ENCODE data around the gene MEF2C. TPM values are rescaled to one million over a fixed set of nuclear protein-coding genes. Genes with fewer than 3 reads are reported as not detected.

Gene MEF2C
- total RNA-seq, 2 donors from 2014 or later: 0.77 TPM; not detected in 1

- Mint-ChIP-seq H3K4me3 (no peak overlapping the region), H3K27ac (no peak overlapping the region), H3K9me3 (peaks cover 4% of the 10 kb centered on the region), H3K36me3 (ENCODE audit: low read depth) (peaks cover 6% of the 10 kb centered on the region), H3K4me1 (peaks cover 6% of the 10 kb centered on the region), H3K27me3 (peaks cover 65% of the 10 kb centered on the region)
- ATAC-seq (replicated peaks): no peak
Measured at GRCh38 chr5:88682881-88683361, 200.1 kb downstream of the MEF2C start.

DNA sequence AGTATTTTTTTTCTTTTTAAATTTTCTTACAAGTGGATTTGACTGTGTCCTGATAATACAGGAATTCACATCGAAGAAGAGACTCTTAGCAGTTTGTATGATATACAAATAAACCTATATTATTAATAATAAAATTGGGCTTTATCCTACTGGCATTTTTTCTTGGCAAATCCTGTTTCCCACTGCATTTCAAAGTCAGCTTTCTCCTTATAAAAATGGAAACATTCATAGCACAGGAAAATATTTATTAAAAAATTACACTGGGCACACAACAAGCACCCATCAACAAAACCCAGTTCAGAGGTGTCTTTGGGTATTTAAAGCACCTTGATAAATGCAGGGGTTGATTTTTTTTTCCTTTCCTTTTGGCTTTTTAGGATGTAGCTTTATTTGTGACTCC lies 200.9 kb downstream of the MEF2C start:
- H3K36me3 Mint-ChIP-seq (ENCODE audit: low read depth): peaks cover 6% of the 10 kb centered on the region
- peaks cover 66% of the 10 kb centered on the region for H3K27me3 Mint-ChIP-seq
- ATAC-seq (replicated peaks): no peak
- peaks cover 6% of the 10 kb centered on the region for H3K4me1 Mint-ChIP-seq
- H3K4me3 Mint-ChIP-seq: no peak overlapping the region
- peaks cover 4% of the 10 kb centered on the region for H3K9me3 Mint-ChIP-seq
- H3K27ac Mint-ChIP-seq: no peak overlapping the region

- Mint-ChIP-seq H3K4me3 (no peak overlapping the region), H3K27ac (no peak overlapping the region), H3K27me3 (peaks cover 64% of the 10 kb centered on the region), H3K9me3 (peaks cover 7% of the 10 kb centered on the region), H3K4me1 (peaks cover 6% of the 10 kb centered on the region), H3K36me3 (ENCODE audit: low read depth) (peaks cover 11% of the 10 kb centered on the region)
- ATAC-seq (replicated peaks): no peak
Measured at GRCh38 chr5:88681211-88681803, 201.7 kb downstream of the MEF2C start.

- ATAC-seq (replicated peaks): peak; percentile 86
- Mint-ChIP-seq H3K4me3 (no peak overlapping the region), H3K36me3 (ENCODE audit: low read depth) (peaks cover 12% of the 10 kb centered on the region), H3K27me3 (peaks cover 64% of the 10 kb centered on the region), H3K9me3 (peaks cover 3% of the 10 kb centered on the region), H3K27ac (no peak overlapping the region), H3K4me1 (peaks cover 8% of the 10 kb centered on the region)
Measured at GRCh38 chr5:88680253-88681132, 202.5 kb downstream of the MEF2C start.

- Mint-ChIP-seq H3K36me3 (ENCODE audit: low read depth) (peaks cover 12% of the 10 kb centered on the region), H3K27me3 (peaks cover 64% of the 10 kb centered on the region), H3K4me1 (peaks cover 13% of the 10 kb centered on the region), H3K9me3 (peaks cover 3% of the 10 kb centered on the region), H3K4me3 (no peak overlapping the region), H3K27ac (no peak overlapping the region)
- no peak for ATAC-seq (replicated peaks)
Measured at GRCh38 chr5:88679638-88680037, 203.3 kb downstream of the MEF2C start.

DNA sequence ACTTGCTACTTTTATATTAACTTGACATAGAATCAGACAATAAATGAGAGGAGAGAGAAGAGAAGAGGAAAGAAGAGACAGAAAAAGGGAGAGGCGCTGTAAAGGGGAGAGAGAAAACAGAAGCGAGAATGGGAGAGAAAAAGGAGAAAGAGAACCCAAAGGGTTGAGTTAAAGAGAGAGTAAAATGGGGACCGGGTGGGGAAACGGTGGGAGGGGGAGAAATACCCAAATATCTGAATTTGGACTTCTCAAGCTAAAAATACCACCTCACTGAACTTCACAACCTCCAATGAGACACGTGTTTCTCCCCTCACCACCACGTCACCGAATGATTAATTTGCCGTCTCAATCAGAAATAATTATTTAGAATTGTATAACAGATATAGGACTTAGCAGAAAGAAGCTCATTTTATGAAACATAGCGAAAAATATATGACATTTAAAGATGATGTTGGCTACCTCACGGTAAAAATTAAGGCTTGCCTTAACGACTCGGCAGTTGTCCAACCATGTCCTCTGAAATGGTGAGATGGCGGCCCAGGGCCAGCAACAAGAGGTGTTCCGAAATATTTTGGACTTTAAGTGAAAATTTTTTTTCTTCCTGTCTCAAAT lies 204.1 kb downstream of the MEF2C start:
- peaks cover 62% of the 10 kb centered on the region for H3K27me3 Mint-ChIP-seq
- H3K4me1 Mint-ChIP-seq: peaks cover 11% of the 10 kb centered on the region
- peaks cover 16% of the 10 kb centered on the region for H3K36me3 Mint-ChIP-seq (ENCODE audit: low read depth)
- no peak overlapping the region for H3K4me3 Mint-ChIP-seq
- no peak overlapping the region for H3K27ac Mint-ChIP-seq
- H3K9me3 Mint-ChIP-seq: peaks cover 3% of the 10 kb centered on the region
- ATAC-seq (replicated peaks): no peak

- H3K27ac Mint-ChIP-seq: no peak overlapping the region
- peaks cover 23% of the 10 kb centered on the region for H3K36me3 Mint-ChIP-seq (ENCODE audit: low read depth)
- ATAC-seq (replicated peaks): no peak
- no peak overlapping the region for H3K4me3 Mint-ChIP-seq
- peaks cover 3% of the 10 kb centered on the region for H3K9me3 Mint-ChIP-seq
- H3K27me3 Mint-ChIP-seq: peaks cover 62% of the 10 kb centered on the region
- peaks cover 7% of the 10 kb centered on the region for H3K4me1 Mint-ChIP-seq
Measured at GRCh38 chr5:88677943-88678769, 204.8 kb downstream of the MEF2C start.

GRCh38 chr5:88677376-88677895 lies 205.5 kb downstream of the MEF2C start:
- Mint-ChIP-seq H3K27ac (no peak overlapping the region), H3K4me1 (peaks cover 7% of the 10 kb centered on the region)

GRCh38 chr5:88676637-88677375 lies 206.2 kb downstream of the MEF2C start:
- no peak for ATAC-seq (replicated peaks)
- Mint-ChIP-seq H3K27ac (no peak overlapping the region), H3K4me1 (peaks cover 7% of the 10 kb centered on the region), H3K4me3 (peak overlapping the region; percentile 66), H3K36me3 (ENCODE audit: low read depth) (peaks cover 26% of the 10 kb centered on the region), H3K9me3 (peaks cover 3% of the 10 kb centered on the region), H3K27me3 (peaks cover 66% of the 10 kb centered on the region)

More at GRCh38 chr5:88677376-88677895, 205.5 kb downstream of the MEF2C start:
- H3K27me3 Mint-ChIP-seq: peaks cover 60% of the 10 kb centered on the region
- H3K36me3 Mint-ChIP-seq (ENCODE audit: low read depth): peaks cover 26% of the 10 kb centered on the region
- no peak for ATAC-seq (replicated peaks)
- H3K9me3 Mint-ChIP-seq: peaks cover 3% of the 10 kb centered on the region
- no peak overlapping the region for H3K4me3 Mint-ChIP-seq

DNA sequence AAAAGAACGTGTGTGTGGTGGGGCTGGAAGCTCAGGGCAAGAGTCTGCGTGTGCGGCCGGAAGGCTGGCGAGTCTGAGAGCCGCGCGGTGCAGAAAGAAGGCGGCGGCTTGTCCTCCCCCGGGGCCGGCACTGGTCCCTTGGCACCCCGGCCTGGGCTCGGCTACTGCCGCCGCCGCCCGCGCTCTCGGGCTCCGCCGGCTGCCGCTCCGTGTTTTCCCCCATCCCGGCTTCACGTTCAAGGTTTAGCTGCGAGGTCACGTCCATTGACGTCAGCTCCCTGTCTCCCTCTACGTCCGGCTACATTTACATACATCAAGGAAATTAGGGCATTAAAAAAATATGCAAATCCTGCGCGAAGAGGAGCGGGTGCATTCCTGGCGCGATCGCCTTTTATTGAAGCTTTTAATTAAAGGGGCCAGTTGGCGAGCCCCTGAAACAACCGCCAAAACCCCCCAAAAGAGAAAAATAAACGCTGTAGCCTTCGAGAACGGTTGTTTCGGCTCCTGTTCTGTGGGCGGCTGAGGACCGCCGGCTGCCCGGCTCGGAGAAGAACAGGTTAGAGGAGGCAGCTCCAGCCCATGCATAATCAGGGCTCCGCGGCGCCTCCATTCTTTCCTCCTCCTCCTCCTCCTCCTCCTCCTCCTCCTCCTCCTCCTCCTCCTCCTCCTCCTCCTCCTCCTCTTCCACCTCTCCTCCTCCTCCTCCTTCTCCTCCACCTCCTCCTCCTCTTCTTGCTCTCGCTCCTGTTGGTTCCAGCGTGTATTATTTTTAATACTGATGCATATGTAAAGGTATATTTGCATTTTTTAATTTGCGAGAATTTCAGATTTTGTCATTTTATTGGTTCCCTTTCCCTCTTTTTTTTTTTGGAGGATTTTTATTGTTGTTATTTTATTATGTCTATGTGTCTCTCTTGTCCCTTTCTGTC lies 207.0 kb downstream of the MEF2C start:
- no peak for ATAC-seq (replicated peaks)
- H3K27ac Mint-ChIP-seq: no peak overlapping the region
- H3K36me3 Mint-ChIP-seq (ENCODE audit: low read depth): peaks cover 26% of the 10 kb centered on the region
- peak overlapping the region; percentile 66 for H3K4me3 Mint-ChIP-seq
- H3K9me3 Mint-ChIP-seq: peaks cover 3% of the 10 kb centered on the region
- peaks cover 7% of the 10 kb centered on the region for H3K4me1 Mint-ChIP-seq
- H3K27me3 Mint-ChIP-seq: peaks cover 65% of the 10 kb centered on the region

- Mint-ChIP-seq H3K4me3 (peak overlapping the region; percentile 66), H3K9me3 (peaks cover 3% of the 10 kb centered on the region), H3K36me3 (ENCODE audit: low read depth) (peaks cover 26% of the 10 kb centered on the region), H3K27me3 (peaks cover 66% of the 10 kb centered on the region), H3K4me1 (peaks cover 7% of the 10 kb centered on the region), H3K27ac (no peak overlapping the region)
- ATAC-seq (replicated peaks): no peak
Measured at GRCh38 chr5:88675168-88675707, 207.7 kb downstream of the MEF2C start.

GRCh38 chr5:88674356-88675167 lies 208.4 kb downstream of the MEF2C start:
- peaks cover 7% of the 10 kb centered on the region for H3K4me1 Mint-ChIP-seq
- peaks cover 72% of the 10 kb centered on the region for H3K27me3 Mint-ChIP-seq
- peak; percentile 44 for ATAC-seq (replicated peaks)
- peaks cover 3% of the 10 kb centered on the region for H3K9me3 Mint-ChIP-seq
- H3K36me3 Mint-ChIP-seq (ENCODE audit: low read depth): peaks cover 24% of the 10 kb centered on the region
- H3K27ac Mint-ChIP-seq: no peak overlapping the region
- H3K4me3 Mint-ChIP-seq: peak overlapping the region; percentile 66

Data from activated T-helper 17 cell treated with anti-CD3 and anti-CD28 coated beads, Interleukin-2, amount 50 U/mL, for 72 hours (primary cell).